HepG2 (cell line): ENCODE data around the gene NELFCD. TPM values are rescaled to one million over a fixed set of nuclear protein-coding genes. Genes with fewer than 3 reads are reported as not detected.

Experiments
- FOXC1 ChIP-seq: sonication (generic); formaldehyde crosslinking; IDR thresholded peaks from 2 replicates; pipeline ENCODE4 v1.8.0; 2022; ENCODE audit warnings: mild to moderate bottlenecking, missing genetic modification reagents, borderline replicate concordance
- FOXK1 ChIP-seq: sonication (generic); formaldehyde crosslinking; IDR thresholded peaks from 2 replicates; pipeline ENCODE4 v1.4.0; 2020; ENCODE audit warnings: low read depth, missing genetic modification reagents, borderline replicate concordance
- HNRNPL ChIP-seq: fragments of 200-400 bp; formaldehyde crosslinking; IDR thresholded peaks from 2 replicates; pipeline ENCODE4 v1.6.1; 2017; ENCODE audit warnings: mild to moderate bottlenecking, low read depth, low read length
- KAT8 ChIP-seq: IDR thresholded peaks from 2 replicates; pipeline ENCODE4 v1.6.1; 2016; ENCODE audit warnings: missing genetic modification reagents, missing compliant biosample characterization
- KLF15 ChIP-seq: sonication (generic); formaldehyde crosslinking; IDR thresholded peaks from 2 replicates; pipeline ENCODE4 v1.8.1; 2023; ENCODE audit warnings: borderline replicate concordance, mild to moderate bottlenecking, inconsistent platforms, missing genetic modification reagents, mixed read lengths
- KMT2A ChIP-seq: sonication (generic); formaldehyde crosslinking; IDR thresholded peaks from 2 replicates; pipeline ENCODE4 v1.4.0; 2020; ENCODE audit warnings: missing genetic modification reagents
- NRL ChIP-seq: sonication (generic); formaldehyde crosslinking; IDR thresholded peaks from 2 replicates; pipeline ENCODE4 v1.5.0; 2020; ENCODE audit warnings: missing genetic modification reagents, mild to moderate bottlenecking, moderate library complexity, borderline replicate concordance
- RXRA ChIP-seq: sonication (generic); formaldehyde crosslinking; IDR thresholded peaks from 2 replicates; pipeline ENCODE4 v1.5.1; 2020; ENCODE audit warnings: missing genetic modification reagents
- SMAD1 ChIP-seq: sonication (generic); formaldehyde crosslinking; IDR thresholded peaks from 2 replicates; pipeline ENCODE4 v1.4.0; 2020; ENCODE audit warnings: missing genetic modification reagents, low read depth, mild to moderate bottlenecking, borderline replicate concordance
- TOPORS ChIP-seq: sonication (generic); formaldehyde crosslinking; IDR thresholded peaks from 2 replicates; pipeline ENCODE4 v1.8.0; 2023; ENCODE audit warnings: mild to moderate bottlenecking, missing genetic modification reagents
- ZBTB21 ChIP-seq: sonication (generic); formaldehyde crosslinking; IDR thresholded peaks from 2 replicates; pipeline ENCODE4 v1.4.0; 2020; ENCODE audit warnings: missing genetic modification reagents
- ZBTB8A ChIP-seq: sonication (generic); formaldehyde crosslinking; IDR thresholded peaks from 2 replicates; pipeline ENCODE4 v1.4.0; 2020; ENCODE audit warnings: mild to moderate bottlenecking, low read depth, missing genetic modification reagents, borderline replicate concordance
- ZFY ChIP-seq: sonication (generic); formaldehyde crosslinking; IDR thresholded peaks from 2 replicates; pipeline ENCODE4 v1.4.0; 2020; ENCODE audit warnings: missing genetic modification reagents
- ZNF430 ChIP-seq: sonication (generic); formaldehyde crosslinking; IDR thresholded peaks from 2 replicates; pipeline ENCODE4 v1.9.0; 2021; ENCODE audit warnings: mild to moderate bottlenecking, missing genetic modification reagents
- ZNF674 ChIP-seq: sonication (generic); formaldehyde crosslinking; IDR thresholded peaks from 2 replicates; pipeline ENCODE4 v1.5.0; 2020; ENCODE audit warnings: low read depth, mild to moderate bottlenecking, missing genetic modification reagents
- ZNF713 ChIP-seq: sonication (generic); formaldehyde crosslinking; IDR thresholded peaks from 2 replicates; pipeline ENCODE4 v1.4.0; 2020; ENCODE audit warnings: mild to moderate bottlenecking, missing genetic modification reagents
- ZNF788 ChIP-seq: sonication (generic); formaldehyde crosslinking; IDR thresholded peaks from 2 replicates; pipeline ENCODE4 v1.5.0; 2020; ENCODE audit warnings: mild to moderate bottlenecking, missing genetic modification reagents, borderline replicate concordance
- polyA plus RNA-seq, 8 experiments: library from polyadenylated mRNA; depleted of rRNA in 3 of 8; stranded (reverse) in 7 of 8; unstranded in 1 of 8; fragments of >200 nt; fragmentation: Illumina TruSeq in 4 of 8; extraction: Trizol in 4 of 8; gene quantifications; 2 replicates each; pipeline versions ENCODE4 v1.2.1 to v1.2.3, GENCODE V29; 2011 to 2016; ENCODE audit warnings: low read depth in 4 of 8, missing spikeins in 1 of 8, mixed read lengths in 1 of 8; ENCODE audit not compliant: insufficient read depth in 1 of 8
- total RNA-seq, 5 experiments: library from RNA; depleted of rRNA; stranded (reverse); fragments of >200 nt; fragmentation: Illumina TruSeq; extraction: Trizol; gene quantifications; 2 replicates each; pipeline ENCODE4 v1.2.3, GENCODE V29; 2016; ENCODE audit warnings: low read depth in 1 of 5
- TF ChIP-seq, protein P1 (sequence below): IDR thresholded peaks from 2 replicates; pipeline ENCODE4 v1.6.1; 2016; ENCODE audit warnings: missing genetic modification reagents, missing compliant biosample characterization
- TF ChIP-seq, protein P2 (sequence below): sonication (generic); formaldehyde crosslinking; IDR thresholded peaks from 2 replicates; pipeline ENCODE4 v1.5.1; 2020; ENCODE audit warnings: mild to moderate bottlenecking, moderate library complexity, missing genetic modification reagents
- TF ChIP-seq, protein P3 (sequence below): sonication (generic); formaldehyde crosslinking; IDR thresholded peaks from 2 replicates; pipeline ENCODE4 v1.8.0; 2022; ENCODE audit warnings: low read depth, missing genetic modification reagents
- TF ChIP-seq, protein P4 (sequence below): sonication (generic); formaldehyde crosslinking; IDR thresholded peaks from 2 replicates; pipeline ENCODE4 v1.5.1; 2020; ENCODE audit warnings: mild to moderate bottlenecking, missing genetic modification reagents, moderate library complexity

The NELFCD gene
- total and polyA plus RNA-seq, 2 of the 13 experiments (the other 11 are each of a cell fraction or from before 2014, with no cell fraction given), result 159 to 203 TPM

DNA sequence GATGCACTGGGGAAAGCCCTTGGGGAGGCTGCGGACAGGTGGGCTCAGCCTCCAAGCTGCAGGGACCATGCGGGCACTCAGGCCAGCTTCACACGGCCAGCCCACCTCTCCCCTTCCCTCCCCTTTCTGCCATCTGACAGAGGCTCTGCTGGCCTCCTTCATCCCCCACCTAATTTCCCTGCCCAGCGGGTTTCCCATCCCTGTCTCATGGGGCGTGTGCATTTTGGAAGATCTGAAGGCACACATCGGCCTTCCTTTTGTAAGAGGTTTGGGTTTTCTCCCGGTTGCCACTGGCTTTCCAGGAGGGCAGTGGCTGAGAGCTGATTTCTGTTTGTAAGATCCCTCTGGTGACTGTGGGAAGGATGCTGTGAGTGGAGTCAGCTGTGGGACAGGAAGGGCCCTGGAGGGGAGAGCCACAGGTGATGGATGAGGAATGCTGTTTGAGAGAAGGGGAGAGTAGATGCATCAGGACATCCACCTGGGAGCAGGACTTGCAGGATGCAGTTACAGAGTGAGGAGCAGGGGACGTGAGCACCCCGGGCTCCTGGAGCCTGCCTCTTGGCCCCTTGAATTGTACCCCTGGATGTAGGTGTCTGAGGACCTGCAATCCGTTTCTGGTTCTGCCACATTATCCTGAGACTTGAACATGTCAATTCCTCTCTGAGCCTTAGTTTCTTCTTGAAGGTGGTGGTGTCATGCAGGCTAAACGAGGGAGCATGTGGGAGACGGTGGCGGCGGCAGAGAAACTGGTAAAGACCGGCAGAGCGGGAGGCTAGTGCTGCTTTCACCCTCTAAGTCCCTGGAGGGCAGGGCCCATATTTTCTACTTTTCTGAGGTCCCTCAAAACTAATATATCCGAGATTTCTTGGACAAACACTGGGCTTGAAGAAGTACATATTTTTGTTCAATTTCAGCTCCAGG is 32.2 kb downstream of the NELFCD start (continued):
- TF ChIP-seq, protein P1, sequence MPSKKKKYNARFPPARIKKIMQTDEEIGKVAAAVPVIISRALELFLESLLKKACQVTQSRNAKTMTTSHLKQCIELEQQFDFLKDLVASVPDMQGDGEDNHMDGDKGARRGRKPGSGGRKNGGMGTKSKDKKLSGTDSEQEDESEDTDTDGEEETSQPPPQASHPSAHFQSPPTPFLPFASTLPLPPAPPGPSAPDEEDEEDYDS (CRISPR knock-in tag), result no peak
- TF ChIP-seq KAT8 (no peak), KMT2A (0 out of 2 replicates have a peak, but pooled peaks have one; percentile 1), FOXC1 (CRISPR knock-in tag) (no peak; the same call in 1 of the 2 replicates), ZFY (CRISPR knock-in tag) (no peak), ZNF713 (0 out of 2 replicates have a peak, but pooled peaks have one; percentile 75), NRL (CRISPR knock-in tag) (peak; percentile 52), TOPORS (CRISPR knock-in tag) (no peak), KLF15 (no peak), SMAD1 (CRISPR knock-in tag) (no peak), ZNF430 (CRISPR knock-in tag) (0 out of 2 replicates have a peak, but pooled peaks have one; percentile 65), ZNF788 (no peak; the same call in 1 of the 2 replicates), HNRNPL (0 out of 2 replicates have a peak, but pooled peaks have one; percentile 10), FOXK1 (CRISPR knock-in tag) (no peak), ZBTB8A (no peak), ZNF674 (CRISPR knock-in tag) (no peak), RXRA (CRISPR knock-in tag) (no peak), ZBTB21 (CRISPR knock-in tag) (no peak)
- TF ChIP-seq, protein P2, sequence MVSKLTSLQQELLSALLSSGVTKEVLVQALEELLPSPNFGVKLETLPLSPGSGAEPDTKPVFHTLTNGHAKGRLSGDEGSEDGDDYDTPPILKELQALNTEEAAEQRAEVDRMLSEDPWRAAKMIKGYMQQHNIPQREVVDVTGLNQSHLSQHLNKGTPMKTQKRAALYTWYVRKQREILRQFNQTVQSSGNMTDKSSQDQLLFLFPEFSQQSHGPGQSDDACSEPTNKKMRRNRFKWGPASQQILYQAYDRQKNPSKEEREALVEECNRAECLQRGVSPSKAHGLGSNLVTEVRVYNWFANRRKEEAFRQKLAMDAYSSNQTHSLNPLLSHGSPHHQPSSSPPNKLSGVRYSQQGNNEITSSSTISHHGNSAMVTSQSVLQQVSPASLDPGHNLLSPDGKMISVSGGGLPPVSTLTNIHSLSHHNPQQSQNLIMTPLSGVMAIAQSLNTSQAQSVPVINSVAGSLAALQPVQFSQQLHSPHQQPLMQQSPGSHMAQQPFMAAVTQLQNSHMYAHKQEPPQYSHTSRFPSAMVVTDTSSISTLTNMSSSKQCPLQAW (CRISPR knock-in tag), result 0 out of 2 replicates have a peak, but pooled peaks have one; percentile 8
- TF ChIP-seq, protein P3, sequence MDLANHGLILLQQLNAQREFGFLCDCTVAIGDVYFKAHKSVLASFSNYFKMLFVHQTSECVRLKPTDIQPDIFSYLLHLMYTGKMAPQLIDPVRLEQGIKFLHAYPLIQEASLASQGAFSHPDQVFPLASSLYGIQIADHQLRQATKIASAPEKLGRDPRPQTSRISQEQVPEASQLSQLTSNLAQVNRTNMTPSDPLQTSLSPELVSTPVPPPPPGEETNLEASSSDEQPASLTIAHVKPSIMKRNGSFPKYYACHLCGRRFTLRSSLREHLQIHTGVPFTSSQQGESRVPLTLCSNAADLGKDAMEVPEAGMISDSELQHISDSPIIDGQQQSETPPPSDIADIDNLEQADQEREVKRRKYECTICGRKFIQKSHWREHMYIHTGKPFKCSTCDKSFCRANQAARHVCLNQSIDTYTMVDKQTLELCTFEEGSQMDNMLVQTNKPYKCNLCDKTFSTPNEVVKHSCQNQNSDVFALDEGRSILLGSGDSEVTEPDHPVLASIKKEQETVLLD, result no peak
- TF ChIP-seq, protein P4, sequence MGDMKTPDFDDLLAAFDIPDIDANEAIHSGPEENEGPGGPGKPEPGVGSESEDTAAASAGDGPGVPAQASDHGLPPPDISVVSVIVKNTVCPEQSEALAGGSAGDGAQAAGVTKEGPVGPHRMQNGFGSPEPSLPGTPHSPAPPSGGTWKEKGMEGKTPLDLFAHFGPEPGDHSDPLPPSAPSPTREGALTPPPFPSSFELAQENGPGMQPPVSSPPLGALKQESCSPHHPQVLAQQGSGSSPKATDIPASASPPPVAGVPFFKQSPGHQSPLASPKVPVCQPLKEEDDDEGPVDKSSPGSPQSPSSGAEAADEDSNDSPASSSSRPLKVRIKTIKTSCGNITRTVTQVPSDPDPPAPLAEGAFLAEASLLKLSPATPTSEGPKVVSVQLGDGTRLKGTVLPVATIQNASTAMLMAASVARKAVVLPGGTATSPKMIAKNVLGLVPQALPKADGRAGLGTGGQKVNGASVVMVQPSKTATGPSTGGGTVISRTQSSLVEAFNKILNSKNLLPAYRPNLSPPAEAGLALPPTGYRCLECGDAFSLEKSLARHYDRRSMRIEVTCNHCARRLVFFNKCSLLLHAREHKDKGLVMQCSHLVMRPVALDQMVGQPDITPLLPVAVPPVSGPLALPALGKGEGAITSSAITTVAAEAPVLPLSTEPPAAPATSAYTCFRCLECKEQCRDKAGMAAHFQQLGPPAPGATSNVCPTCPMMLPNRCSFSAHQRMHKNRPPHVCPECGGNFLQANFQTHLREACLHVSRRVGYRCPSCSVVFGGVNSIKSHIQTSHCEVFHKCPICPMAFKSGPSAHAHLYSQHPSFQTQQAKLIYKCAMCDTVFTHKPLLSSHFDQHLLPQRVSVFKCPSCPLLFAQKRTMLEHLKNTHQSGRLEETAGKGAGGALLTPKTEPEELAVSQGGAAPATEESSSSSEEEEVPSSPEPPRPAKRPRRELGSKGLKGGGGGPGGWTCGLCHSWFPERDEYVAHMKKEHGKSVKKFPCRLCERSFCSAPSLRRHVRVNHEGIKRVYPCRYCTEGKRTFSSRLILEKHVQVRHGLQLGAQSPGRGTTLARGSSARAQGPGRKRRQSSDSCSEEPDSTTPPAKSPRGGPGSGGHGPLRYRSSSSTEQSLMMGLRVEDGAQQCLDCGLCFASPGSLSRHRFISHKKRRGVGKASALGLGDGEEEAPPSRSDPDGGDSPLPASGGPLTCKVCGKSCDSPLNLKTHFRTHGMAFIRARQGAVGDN, result peak; percentile 73; the same call in 1 of the 2 replicates
